GM19025 (cell line): ENCODE data around the gene PMEPA1.
"Not testable (repeated sequence)": the region's sequence is repeated elsewhere in the genome, so short reads cannot be mapped to it uniquely, and the experiment has no call there.

Source experiments
- ATAC-seq: cut with Tn5 transposase; IDR thresholded peaks from one replicate; pipeline ENCODE4 v1.9.1; 2021; ENCODE audit warnings: mild to moderate bottlenecking, low read depth, moderate library complexity; ENCODE audit not compliant: unreplicated experiment

The PMEPA1 gene

DNA sequence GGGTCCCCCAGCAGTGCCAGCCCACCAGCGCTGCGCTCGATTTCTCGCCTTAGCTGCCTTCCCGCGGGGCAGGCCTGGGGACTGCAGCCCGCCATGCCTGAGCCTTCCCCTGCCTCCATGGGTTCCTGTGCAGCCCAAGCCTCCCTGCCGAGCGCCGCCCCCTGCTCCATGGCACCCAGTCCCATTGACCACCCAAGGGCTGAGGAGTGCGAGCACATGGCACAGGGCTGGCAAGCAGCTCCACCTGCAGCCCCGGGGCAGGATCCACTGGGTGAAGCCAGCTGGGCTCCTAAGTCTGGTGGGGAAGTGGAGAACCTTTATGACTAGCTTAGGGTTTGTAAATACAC is 80.9 kb downstream of the PMEPA1 start:
- ATAC-seq = not testable (repeated sequence)

DNA sequence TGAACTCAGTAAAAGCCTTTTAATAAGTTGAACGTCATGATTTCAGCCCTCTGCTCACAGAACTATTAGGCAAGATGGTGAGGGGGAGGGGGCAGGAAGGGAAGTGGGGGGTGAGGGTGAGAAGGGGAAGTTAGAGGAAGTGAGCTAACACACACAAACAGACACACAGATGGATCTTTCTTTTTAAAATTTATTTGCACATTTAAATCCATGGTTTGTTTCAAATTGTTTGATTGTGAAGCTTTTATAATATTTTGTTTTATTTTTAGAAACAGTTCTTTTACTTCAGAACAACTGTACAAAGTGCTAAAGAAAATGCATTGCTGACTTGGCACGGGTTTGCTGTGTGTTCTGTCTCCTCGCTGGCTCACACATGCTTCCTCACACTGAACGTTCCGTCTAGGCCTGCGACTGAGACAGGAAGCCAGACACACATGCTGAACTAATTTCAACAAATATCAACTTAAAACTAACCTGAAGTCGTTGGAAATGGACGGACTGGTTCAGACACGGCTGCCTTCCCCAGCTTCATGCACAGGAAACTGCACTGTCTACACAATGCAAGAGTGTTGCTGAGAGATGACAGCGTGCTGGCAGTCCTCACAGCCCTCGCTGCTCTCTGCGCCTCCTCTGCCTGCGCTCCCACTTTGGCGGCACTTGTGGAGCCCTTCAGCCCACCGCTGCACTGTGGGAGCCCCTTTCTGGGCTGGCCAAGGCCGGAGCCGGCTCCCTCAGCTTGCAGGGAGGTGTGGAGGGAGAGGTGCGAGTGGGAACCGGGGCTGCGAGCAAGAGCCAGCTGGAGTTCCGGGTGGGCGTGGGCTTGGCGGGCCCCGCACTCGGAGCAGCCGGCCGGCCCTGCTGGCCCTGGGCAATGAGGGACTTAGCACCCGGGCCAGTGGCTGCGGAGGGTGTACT is 81.5 kb downstream of the PMEPA1 start:
- no peak for ATAC-seq

DNA sequence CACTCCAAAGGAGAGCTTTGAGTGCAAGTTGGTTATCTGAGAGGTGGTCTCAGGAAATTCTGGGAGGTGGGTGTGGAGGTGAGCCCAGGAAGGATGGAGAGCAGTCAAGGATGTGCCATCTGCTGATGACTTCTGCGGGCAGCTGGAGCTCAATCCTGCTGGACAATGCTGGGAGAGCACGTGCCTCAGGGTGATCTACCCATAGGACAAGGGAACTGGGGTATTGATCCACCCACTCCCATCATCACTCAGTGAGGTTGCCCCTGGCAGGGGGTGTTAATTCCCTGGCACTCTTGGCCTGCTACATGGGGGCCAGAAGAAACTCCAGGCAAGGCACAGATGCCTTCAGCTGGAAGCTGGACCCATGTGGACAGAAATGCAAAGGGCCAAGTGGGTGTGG is 82.5 kb downstream of the PMEPA1 start:
- no peak for ATAC-seq

DNA sequence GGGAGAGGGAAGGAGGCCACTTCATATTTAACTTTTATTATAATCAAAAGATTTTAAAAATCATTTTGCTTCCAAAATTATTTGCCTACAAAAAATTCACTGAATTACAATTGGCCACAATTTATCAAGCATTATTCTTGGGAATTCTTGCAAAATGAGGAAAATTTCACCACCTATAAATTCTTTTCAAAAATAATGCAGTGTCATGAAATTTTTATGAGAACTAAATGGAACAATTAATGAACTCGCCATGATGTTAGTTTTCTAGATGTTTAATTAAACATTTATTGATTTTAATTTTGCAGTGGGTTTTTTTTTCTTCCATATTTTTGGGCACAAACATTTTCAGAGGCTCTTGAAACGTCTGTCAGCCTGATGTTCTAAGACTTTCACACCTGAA is 83.8 kb downstream of the PMEPA1 start:
- no peak for ATAC-seq

DNA sequence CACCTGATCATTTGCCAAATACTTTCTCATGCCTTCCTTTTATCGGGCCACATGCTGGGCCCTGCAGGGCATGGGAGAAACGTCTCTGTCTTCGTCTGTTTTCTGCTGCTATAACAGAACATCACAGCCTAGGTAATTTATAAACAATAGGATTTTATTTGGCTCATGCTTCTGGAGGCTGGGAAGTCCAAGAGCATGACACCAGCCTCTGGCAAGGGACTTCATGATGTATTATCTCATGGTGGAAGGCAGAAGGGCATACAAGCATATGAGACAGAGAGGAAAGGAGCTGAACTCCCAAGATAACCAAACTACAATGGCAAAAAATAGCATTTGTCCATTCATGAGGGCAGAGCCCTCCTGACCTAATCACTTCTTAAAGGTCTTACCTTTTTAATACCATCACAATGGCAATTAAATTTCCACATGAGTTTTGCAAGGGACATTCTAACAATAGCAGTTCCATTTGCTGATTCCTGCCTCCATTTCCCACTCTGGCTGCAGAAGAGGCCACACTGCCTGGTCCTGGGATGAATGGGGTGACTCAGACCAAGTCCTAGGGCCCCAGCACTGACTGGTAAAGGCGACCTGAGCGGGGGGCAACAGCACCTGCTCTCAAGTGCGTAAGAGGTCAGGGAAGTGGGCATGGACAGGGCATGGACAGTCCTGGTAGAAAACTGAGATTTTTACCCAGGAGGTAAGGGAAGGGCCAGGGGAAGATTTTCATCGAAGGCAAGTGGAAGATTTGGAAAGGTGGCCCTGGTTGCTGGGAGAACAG is 84.4 kb downstream of the PMEPA1 start:
- ATAC-seq = no peak

DNA sequence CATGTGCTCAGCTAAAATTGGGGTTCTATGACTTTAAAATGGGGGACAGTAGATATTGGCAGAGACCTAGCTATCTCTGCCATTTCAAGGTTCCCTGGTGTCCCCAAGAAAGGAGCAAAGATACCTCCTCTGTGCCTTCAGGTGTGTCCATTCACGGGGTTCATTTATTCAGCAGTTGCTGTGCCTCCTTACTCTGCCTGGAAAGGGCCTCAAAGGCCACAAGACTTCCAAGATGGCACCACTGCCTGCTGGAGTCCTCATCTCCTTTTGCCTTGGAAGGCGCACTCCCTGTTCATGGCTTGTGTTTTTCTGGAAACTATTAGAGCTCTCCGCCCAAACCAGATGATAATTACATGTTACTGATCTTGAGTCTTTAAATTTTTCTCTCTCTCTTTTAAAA is 85.7 kb downstream of the PMEPA1 start:
- no peak for ATAC-seq

DNA sequence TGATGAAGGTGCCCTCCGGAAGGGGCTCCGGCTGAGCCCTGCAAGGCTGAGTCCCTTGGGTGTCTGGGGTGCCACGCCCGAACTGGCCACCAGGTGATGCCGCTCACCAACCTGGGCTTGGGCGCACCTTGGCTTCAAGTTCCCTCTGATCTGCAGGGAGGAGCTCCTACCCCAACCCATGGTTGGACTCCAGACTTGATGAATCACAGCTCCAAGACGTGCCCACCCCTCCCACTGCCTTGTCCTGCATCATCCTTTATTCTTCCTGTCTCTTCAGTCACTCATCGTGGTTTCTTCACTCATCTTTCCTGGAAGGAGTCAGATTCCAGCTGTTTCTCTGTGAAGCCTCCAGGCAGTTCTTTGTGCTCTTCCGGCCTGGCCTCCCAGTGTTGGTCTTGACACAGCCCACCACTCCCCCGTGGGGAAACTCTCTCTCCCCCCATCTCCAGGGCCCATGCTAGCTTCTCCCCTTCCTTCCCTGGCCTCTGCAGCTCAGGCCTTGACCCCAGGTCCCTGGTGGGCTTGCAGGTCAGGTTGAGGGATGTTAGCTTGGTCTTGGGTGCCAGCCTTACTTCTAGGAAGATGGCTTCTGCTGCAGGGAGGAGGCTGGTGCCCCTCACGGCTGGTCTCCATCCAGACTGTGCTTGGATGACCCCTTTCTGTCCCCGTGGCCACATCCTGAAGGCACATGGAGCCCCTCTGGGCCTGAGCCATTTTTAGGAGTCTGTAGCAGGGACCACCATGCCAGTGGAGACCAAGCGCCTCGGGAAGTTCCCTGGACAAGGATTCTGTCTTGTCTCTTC is 87.0 kb downstream of the PMEPA1 start:
- no peak for ATAC-seq

DNA sequence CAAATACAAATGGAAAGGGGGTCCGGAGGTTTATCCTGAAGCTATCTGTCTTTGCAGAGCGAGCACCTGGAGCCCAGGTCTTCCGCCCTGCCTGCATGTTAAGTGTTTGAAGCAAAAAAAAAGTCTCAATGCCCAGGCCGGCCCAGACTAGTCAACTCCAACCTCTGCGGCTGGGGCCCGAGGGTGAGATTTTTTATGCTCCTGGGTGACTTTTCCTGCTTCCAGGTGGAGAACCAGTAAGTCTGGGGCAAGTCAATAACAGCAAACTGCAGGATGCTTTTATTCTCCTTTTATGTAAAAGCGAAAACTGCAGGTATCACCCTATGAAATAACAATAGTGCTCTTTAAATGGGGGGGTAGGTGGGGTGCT is 87.6 kb downstream of the PMEPA1 start:
- no peak for ATAC-seq

DNA sequence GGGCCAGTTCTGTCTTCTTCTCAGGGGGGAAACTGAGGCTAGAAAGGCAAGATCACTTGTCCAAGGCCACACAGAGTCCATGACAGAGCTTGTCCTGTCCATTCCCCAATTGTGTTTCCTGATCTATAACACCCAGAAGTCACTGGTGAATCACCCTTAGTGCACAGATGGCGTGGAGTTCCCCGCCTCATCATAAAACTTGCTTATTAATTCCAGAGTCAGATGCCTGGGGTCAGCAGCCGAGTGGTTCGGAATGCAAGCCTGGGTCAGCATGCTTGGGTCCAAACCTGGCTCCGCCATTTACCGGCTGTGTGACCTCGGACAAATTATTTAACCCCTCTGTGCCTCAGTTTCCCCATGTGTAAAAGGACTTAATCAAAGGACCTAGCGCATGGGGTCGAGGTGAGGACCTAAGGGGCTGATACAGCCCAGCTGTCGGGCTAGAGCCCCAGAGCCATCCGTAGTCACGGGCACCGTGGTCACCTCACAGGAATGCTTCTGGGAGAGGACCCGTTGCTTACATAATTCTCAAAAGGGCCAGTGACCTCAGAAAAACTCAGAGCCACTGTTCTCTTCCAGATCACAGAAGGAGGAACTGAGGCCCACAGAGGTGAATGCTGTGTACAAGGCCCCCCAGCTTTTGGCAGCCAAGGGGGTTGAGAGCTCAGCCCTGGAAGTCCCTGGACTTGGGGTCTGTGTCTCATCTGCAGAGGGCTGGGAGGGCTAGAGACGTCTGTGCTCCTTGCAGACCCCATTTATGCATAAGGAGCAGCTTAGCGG is 88.2 kb downstream of the PMEPA1 start:
- no peak for ATAC-seq

DNA sequence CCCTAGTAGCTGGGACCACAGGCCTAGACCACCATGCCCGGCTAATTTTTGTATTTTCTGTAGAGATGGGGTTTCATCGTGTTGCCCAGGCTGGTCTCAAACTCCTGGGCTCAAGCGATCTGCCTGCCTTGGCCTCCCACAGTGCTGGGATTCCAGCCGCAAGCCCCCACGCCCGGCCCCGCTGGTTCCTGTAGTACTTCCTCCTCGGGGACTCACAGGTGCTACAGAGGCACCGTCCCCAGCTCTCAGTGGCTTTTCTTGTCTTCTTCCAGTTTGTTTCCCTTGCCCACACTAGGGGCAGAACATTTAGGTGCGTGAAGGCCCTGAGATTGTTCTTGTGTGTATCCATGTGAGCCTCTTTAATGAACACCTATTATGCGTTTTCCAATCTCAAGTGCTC is 88.8 kb downstream of the PMEPA1 start:
- no peak for ATAC-seq

DNA sequence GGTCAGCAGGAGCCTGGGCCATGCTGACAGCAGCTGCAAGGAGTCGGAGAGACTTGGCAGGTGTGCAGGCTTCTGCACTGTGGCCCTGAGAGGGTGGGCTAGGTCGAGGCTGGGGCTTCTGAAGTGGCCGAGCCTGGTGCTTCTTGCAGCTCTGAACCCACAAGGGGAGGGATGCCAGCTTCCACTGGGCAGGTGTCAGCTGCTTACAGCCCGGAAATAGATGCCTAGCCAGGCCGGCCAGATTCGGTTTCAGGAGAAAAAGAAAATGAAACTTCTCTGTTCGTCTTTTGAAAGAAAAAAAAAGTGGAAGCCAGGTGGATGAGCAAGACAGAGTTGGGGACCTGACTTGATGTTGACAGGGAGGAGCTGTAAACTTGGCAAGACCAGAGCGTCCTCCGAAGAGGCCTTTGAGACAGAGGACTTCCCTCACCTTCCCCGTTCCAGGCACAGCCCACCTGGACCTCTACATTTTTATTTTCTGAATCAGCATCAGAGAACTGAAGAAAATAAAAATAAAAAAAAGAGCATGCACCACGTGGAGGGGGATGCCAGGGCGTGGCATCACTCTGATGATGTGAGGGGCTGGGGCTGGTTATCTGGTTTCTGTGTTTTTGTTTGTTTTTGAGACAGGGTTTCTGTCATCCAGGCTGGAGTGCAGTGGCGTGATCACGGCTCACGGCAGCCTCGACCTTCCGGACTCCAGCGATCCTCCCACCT is 89.4 kb downstream of the PMEPA1 start, which contains the start of gene ZBP1:
TSS of gene ZBP1 (minus strand) at position 153 of the 717 bp plus-strand sequence. CDS start at position 22, 131 bp downstream.
- peak; percentile 59 for ATAC-seq

DNA sequence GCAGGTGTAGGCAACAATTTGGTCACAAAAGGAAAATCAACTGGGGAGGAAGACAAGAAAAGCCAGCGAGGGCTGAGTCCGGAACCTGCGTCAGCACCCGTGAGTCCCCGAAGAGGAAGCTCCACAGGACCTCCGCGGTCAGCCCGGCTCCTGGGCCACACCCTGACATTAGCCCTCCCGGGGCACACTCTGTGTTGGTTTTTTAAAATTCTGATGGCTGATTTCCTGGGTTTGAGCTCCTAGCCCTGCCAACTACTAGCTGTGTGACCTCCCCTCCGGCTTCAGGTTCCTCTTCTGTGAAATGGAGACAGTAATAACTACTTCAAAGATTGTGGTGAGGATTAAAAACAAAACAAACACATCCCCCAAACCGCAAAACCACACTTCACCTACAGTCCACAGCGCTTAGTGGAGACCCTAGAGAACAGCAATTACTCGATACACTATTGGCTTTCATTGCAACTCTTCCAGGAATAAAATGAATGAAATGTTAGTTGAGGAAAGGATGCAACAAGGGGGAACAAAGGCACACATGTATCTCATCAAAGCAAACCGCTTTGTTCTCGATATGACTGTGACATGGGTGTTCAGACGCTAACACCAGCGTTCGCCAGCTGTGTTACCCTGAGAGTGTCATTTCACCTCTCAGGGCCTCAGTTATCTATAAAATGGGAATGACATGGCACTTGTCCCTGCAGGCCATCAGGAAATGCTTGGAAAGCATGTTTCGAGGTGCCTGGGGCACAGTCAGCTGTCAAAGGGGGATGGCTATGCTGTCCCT is 90.6 kb downstream of the PMEPA1 start:
- peak; percentile 46 for ATAC-seq

DNA sequence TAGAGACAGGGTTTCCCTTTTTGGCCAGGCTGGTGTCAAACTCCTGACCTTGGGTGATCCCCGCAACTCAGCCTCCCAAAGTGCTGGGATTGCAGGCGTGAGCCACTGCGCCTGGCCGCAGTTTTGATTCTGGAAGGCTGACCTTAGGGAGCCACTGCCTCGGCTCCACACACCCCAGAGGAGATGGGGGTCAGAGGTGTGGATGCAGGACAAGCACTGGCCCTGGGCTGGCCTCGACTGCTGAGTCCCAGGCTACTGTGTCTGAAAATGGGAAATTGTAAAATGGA is 91.1 kb downstream of the PMEPA1 start:
- no peak for ATAC-seq

DNA sequence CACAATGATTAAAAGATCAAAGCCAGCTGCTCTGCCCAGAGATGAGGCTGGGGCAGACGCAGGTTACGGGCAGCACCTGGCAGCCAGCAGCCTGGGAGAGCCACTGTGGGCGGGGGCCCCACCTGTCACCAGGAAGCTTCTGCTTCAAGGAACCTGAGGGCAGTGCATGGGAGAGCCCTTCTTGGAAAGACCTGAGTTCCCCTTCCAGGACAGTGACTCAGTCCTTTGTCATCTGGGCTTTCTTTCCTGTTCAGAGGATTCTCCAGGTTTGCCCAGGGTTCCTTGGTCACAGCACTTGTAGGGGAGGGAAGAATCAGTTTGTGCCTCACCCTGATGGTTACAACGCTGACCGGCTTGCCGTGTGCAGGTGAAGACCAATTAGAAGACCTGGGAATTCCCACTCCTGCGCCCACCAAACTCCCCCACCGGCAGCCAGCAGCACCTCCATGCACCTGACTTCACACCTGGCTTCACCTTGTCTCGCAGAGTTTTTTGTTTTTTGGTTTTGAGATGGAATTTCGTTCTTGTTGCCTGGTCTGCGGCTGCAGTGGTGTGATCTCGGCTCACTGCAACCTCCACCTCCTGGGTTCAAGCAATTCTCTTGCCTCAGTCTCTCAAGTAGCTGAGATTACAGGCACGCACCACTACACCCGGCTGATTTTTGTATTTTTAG is 91.6 kb downstream of the PMEPA1 start:
- no peak for ATAC-seq

DNA sequence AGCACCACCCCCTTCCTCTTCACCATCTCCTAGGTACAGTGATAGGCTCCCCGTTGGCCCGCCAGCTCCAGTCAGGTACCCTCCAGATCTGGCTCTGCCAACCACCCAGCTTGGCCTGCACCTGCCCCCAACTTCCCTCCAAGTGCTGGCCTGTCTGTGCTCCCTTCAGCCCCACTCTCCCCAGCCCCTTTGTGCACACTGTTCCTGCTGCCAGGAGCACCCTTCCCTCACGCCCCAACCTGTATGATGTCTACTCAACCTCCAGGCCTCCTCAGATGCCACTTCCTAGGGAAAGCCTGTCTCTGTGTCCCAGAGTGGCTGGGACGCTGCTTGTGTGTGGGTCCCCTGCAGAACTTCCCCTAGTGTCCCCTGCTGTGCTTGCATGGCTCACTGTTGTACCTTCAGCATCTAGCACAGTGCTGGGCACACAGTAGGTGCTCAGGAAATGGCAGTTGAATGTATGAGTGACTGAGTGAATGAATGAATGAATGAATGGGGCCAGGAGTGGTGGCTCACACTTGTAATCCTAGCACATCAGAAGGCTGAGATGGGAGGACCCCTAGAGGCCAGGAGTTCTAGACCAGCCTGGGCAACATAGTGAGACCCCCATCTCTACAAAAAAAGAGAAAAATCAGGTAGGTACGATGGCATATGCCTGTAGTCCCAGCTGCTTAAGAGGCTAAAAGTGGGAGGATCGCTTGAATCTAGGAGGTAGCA is 92.6 kb downstream of the PMEPA1 start:
- no peak for ATAC-seq

DNA sequence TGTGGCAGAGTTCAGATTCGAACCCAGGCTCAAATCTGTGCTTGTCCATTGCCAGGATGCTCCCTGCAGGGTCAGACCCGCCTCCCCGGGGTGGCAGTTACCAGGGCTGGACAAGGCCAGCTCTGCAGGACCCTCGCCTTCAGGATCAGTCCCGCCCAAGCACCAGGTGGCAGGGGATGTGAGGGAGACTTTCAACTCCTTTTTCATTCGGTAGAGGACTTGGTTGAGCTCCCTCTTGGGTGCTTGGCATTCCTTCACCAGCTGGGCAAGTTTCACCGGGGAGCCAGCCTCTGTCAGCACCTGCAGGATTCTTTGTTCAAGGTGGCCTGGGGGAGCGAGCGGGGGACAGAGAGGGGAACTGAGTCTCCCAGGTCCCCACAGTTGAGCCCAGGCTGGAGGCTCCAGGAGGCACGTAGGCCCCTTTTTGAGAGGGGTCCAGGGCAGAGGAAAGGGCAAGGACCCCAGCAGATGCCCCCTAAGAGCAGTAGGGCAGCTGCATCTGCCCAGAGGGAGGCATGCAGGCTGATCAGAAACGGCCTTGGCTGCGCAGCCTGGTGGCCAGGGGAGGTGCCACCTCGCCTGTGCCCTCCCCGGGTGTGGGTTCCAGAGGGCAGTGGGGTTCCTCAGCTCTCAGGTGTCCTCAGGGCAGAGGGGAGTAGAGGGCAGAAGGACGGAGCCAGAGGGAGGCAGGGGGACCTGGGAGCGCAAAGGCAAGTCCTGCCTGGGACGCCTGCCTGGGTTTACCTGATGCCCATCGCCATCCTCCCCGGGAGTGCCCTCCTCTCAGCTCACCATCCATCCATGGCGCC is 93.5 kb downstream of the PMEPA1 start:
- no peak for ATAC-seq

DNA sequence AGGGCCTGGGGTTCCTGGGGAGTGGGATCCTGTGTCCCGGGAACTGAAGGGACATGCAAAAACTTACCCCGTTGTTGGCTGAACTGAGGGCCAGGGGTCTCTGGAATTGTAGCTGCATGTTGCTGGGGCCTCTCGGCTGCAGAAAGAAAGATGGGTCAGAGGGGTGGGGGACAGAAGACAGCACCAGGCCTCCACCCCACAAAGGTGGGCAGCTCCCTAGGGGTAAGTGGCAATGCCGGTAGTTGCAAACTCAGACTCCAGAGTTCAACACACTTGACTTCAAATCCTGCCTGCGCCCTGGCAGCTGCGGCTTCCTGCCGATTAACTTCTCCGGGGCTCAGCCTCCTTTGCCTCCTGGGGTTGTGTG is 94.4 kb downstream of the PMEPA1 start:
- ATAC-seq = no peak
